OCI-LY1 (cell line): ENCODE results near the gene RNU2-63P.

Experiments used
- H2AFZ ChIP-seq: fragments of 200-600 bp; sonication (generic), shearing (Covaris generic); 2 replicates; pipeline ENCODE4 v1.6.0; 2014; ENCODE audit warnings: antibody characterized with exemption, mild to moderate bottlenecking, low read length
- H3F3A ChIP-seq: fragments of 200-600 bp; sonication (generic), shearing (Covaris generic); 2 replicates; pipeline ENCODE4 v1.6.0; 2014; ENCODE audit warnings: mild to moderate bottlenecking, antibody characterized with exemption, low read length, moderate library complexity; ENCODE audit not compliant: insufficient read depth
- H3K27ac ChIP-seq: fragments of 200-600 bp; sonication (generic); 2 replicates; pipeline ENCODE4 v1.5.1; 2014; ENCODE audit warnings: low read length, mixed run types, mild to moderate bottlenecking, low read depth; ENCODE audit not compliant: poor library complexity, severe bottlenecking
- H3K27me3 ChIP-seq: fragments of 200-600 bp; sonication (generic); 2 replicates; pipeline ENCODE4 v1.6.0; 2014; ENCODE audit warnings: antibody characterized with exemption, mild to moderate bottlenecking, low read length, moderate library complexity; ENCODE audit not compliant: insufficient read depth
- H3K36me3 ChIP-seq: fragments of 200-600 bp; sonication (generic); 2 replicates; pipeline ENCODE4 v1.6.1; 2014; ENCODE audit warnings: mild to moderate bottlenecking, antibody characterized with exemption, low read length, moderate library complexity, mixed read lengths; ENCODE audit not compliant: insufficient read depth
- H3K4me1 ChIP-seq: fragments of 200-600 bp; sonication (generic); 2 replicates; pipeline ENCODE4 v1.5.1; 2014; ENCODE audit warnings: mild to moderate bottlenecking, low read length, moderate library complexity; ENCODE audit not compliant: insufficient read depth, severe bottlenecking
- H3K4me2 ChIP-seq: fragments of 200-600 bp; sonication (generic), shearing (Covaris generic); 2 replicates; pipeline ENCODE4 v1.6.1; 2014; ENCODE audit warnings: low read length
- H3K4me3 ChIP-seq: fragments of 200-600 bp; sonication (generic); 2 replicates; pipeline ENCODE4 v1.5.1; 2014; ENCODE audit warnings: low read length, low read depth, mild to moderate bottlenecking, mixed read lengths; ENCODE audit not compliant: poor library complexity, severe bottlenecking
- H3K79me2 ChIP-seq: fragments of 200-600 bp; shearing (Covaris generic); 2 replicates; pipeline ENCODE4 v1.6.1; 2016; ENCODE audit warnings: mixed run types, low read length, mixed read lengths; ENCODE audit not compliant: insufficient read depth
- H3K9ac ChIP-seq: fragments of 200-600 bp; sonication (generic), shearing (Covaris generic); 2 replicates; pipeline ENCODE4 v1.6.1; 2014; ENCODE audit warnings: mild to moderate bottlenecking, low read length, mixed read lengths
- H3K9me2 ChIP-seq: fragments of 200-600 bp; sonication (generic), shearing (Covaris generic); 2 replicates; pipeline ENCODE4 v1.6.1; 2014; ENCODE audit warnings: low read depth, mild to moderate bottlenecking, low read length, mixed read lengths
- H3K9me3 ChIP-seq: fragments of 200-600 bp; shearing (Covaris generic); 2 replicates; pipeline ENCODE4 v1.6.1; 2014; ENCODE audit warnings: low read length, mixed read lengths
- H4K20me1 ChIP-seq: fragments of 200-600 bp; sonication (generic), shearing (Covaris generic); 2 replicates; pipeline ENCODE4 v1.6.0; 2016; ENCODE audit warnings: mild to moderate bottlenecking, low read length; ENCODE audit not compliant: insufficient read depth
- EZH2 ChIP-seq: fragments of 200-600 bp; sonication (generic), shearing (Covaris generic); IDR thresholded peaks from 2 replicates; pipeline ENCODE4 v1.8.0; 2017; ENCODE audit warnings: borderline replicate concordance, mixed run types, mild to moderate bottlenecking, antibody characterized with exemption, low read length, moderate library complexity, mixed read lengths
- TF ChIP-seq, protein P1 (sequence below): fragments of 200-600 bp; sonication (generic), shearing (Covaris generic); IDR thresholded peaks from 2 replicates; pipeline ENCODE4 v1.5.1; 2017; ENCODE audit warnings: mild to moderate bottlenecking, antibody characterized with exemption, low read length, moderate library complexity, mixed read lengths

Gene RNU2-63P

DNA sequence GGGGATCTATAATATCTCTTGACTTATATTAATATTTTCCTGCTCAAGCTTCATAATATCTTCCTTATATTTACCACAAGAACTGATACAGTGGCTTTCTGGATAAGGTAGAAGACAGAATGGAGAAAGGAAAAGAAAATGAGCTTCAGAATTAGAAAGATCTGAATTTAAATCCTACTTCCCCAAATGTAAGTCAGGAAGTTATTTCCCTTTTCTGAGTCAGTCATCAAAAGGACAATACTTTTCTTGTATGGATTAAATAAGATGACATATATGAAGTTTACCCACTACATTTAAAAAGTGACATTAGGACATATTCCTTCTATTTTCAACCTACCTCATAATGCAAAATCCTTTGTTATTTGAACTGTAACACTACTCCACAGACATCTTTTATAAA lies 20.3 kb upstream of the RNU2-63P start:
- Histone ChIP-seq H3K9ac (no peak overlapping the region), H3K79me2 (no peaks in the 10 kb centered on the region), H2AFZ (no peak overlapping the region)

DNA sequence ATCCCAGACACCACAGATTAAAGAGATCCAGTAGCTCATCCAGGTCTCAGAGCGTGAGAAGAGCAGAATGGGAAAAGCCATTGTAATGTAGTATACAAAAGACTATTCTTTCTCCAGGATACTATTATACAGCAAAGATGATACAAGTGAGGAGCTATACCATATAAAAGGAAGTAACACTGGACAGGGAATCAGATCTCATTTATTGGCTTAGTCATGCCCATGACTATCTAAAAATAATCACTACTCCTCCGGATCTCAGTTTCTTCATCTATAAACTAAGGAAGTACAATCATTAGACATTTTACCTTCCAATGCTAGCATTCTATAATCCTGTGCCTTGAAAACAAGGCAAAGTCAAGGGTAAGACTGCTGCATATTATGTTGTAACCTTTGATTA lies 19.8 kb upstream of the RNU2-63P start:
- Histone ChIP-seq H3K9ac (no peak overlapping the region), H3K4me2 (no peak overlapping the region), H3K4me1 (no peaks in the 10 kb centered on the region), H3K79me2 (no peaks in the 10 kb centered on the region), H3K27ac (no peak overlapping the region), H3K36me3 (peaks cover 65% of the 10 kb centered on the region), H3K9me2 (no peaks in the 10 kb centered on the region), H2AFZ (no peak overlapping the region), H4K20me1 (no peaks in the 10 kb centered on the region), H3K9me3 (peaks cover 7% of the 10 kb centered on the region), H3K27me3 (no peaks in the 10 kb centered on the region), H3F3A (no peaks in the 10 kb centered on the region), H3K4me3 (no peak overlapping the region)
- TF ChIP-seq, protein P1, sequence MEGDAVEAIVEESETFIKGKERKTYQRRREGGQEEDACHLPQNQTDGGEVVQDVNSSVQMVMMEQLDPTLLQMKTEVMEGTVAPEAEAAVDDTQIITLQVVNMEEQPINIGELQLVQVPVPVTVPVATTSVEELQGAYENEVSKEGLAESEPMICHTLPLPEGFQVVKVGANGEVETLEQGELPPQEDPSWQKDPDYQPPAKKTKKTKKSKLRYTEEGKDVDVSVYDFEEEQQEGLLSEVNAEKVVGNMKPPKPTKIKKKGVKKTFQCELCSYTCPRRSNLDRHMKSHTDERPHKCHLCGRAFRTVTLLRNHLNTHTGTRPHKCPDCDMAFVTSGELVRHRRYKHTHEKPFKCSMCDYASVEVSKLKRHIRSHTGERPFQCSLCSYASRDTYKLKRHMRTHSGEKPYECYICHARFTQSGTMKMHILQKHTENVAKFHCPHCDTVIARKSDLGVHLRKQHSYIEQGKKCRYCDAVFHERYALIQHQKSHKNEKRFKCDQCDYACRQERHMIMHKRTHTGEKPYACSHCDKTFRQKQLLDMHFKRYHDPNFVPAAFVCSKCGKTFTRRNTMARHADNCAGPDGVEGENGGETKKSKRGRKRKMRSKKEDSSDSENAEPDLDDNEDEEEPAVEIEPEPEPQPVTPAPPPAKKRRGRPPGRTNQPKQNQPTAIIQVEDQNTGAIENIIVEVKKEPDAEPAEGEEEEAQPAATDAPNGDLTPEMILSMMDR: no peak
- TF ChIP-seq EZH2: no peak

More for the DNA sequence above, 20.3 kb upstream of the RNU2-63P start:
- no peaks in the 10 kb centered on the region for H3K4me1 ChIP-seq
- peaks cover 65% of the 10 kb centered on the region for H3K36me3 ChIP-seq
- H3K4me3 ChIP-seq: no peak overlapping the region
- TF ChIP-seq EZH2: no peak
- TF ChIP-seq, protein P1: no peak
- no peaks in the 10 kb centered on the region for H3F3A ChIP-seq
- H3K27ac ChIP-seq: no peak overlapping the region
- H4K20me1 ChIP-seq: no peaks in the 10 kb centered on the region
- no peak overlapping the region for H3K4me2 ChIP-seq
- H3K9me3 ChIP-seq: peaks cover 7% of the 10 kb centered on the region
- no peaks in the 10 kb centered on the region for H3K9me2 ChIP-seq
- no peaks in the 10 kb centered on the region for H3K27me3 ChIP-seq

DNA sequence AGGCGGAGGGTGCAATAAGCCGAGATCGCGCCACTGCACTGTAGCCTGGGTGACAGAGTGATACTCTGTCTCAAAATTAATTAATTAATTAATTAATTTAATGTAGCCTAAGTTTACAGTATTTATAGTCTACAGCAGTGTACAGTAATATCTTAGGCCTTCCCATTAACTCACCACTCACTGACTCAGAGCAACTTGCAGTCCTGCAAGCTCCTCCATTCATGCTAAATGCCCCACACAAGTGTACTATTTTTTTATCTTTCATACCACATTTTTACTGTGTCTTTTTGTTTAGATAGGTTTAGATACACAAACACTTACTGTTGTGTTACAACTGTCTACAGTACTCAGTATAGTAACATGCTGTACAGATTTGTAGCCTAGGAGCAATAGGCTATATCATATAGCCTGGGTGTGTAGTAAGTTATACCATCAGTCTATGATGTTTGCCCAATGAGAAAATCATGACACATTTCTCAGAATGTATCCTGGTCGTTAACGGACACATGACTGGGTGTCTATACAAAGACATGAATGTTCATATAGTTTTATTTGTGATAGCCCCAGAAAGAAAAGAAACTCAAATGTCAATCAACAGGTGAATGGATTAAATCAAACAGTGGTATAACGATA lies 15.8 kb upstream of the RNU2-63P start:
- Histone ChIP-seq H2AFZ (no peak overlapping the region), H3K9ac (no peak overlapping the region), H3K4me2 (no peak overlapping the region), H3K4me1 (no peaks in the 10 kb centered on the region), H4K20me1 (no peaks in the 10 kb centered on the region), H3K36me3 (peaks cover 75% of the 10 kb centered on the region), H3F3A (no peaks in the 10 kb centered on the region; the same call in 1 of the 2 replicates), H3K9me2 (no peaks in the 10 kb centered on the region), H3K27me3 (no peaks in the 10 kb centered on the region), H3K4me3 (no peak overlapping the region), H3K9me3 (peaks cover 4% of the 10 kb centered on the region), H3K27ac (no peak overlapping the region), H3K79me2 (no peaks in the 10 kb centered on the region)
- TF ChIP-seq, protein P1: no peak
- no peak for TF ChIP-seq EZH2
